Upper lobe of right lung (tissue), 1 donor: ENCODE measurements around the gene SEL1L3. TPM values are rescaled to one million over a fixed set of nuclear protein-coding genes. Genes with fewer than 3 reads are reported as not detected.

Experiments
- ATAC-seq: fragments of 200-7000 bp; cut with Tn5 transposase; one replicate; pipeline ENCODE4 v1.9.1; 2020; ENCODE audit warnings: mild to moderate bottlenecking, moderate library complexity
- DNase-seq: peaks from one replicate; pipeline ENCODE4 v3.0.0-alpha.2; 2020
- H3K27ac ChIP-seq: fragments of 200-600 bp; one replicate; pipeline ENCODE4 v1.8.0; 2022
- H3K27me3 ChIP-seq: fragments of 200-600 bp; one replicate; pipeline ENCODE4 v1.8.0; 2022; ENCODE audit warnings: mild to moderate bottlenecking
- H3K36me3 ChIP-seq: fragments of 200-600 bp; one replicate; pipeline ENCODE4 v1.8.0; 2022
- H3K4me1 ChIP-seq: fragments of 200-600 bp; one replicate; pipeline ENCODE4 v1.8.0; 2022
- H3K4me3 ChIP-seq: fragments of 200-600 bp; one replicate; pipeline ENCODE4 v1.8.0; 2022; ENCODE audit warnings: mild to moderate bottlenecking
- H3K9me3 ChIP-seq: fragments of 200-600 bp; one replicate; pipeline ENCODE4 v1.8.0; 2022
- intact Hi-C: fragments of 100-400 bp; cut with DNase I; formaldehyde crosslinking; loops from one replicate; pipeline ENCODE4 v1.11.0; 2022
- total RNA-seq: library from RNA; stranded (reverse); fragmentation: NEBNext Ultra II Directional; extraction: Animal tissue kit (Norgen Biotek cat#: 25700); gene quantifications from one replicate; pipeline ENCODE4 v1.2.1, GENCODE V29; 2021
- TF ChIP-seq, protein P1 (sequence below): fragments of 200-600 bp; IDR thresholded peaks from one replicate; pipeline ENCODE4 v1.8.0; 2022; ENCODE audit warnings: antibody characterized with exemption
- donor health status: DM: no; HTN: yes; CAD: no; lungs with severe emphysema.

Gene SEL1L3
- total RNA-seq, 1 donor from 2014 or later, result 69.2 TPM

- Histone ChIP-seq H3K9me3 (no peaks in the 10 kb centered on the region), H3K4me3 (no peak overlapping the region), H3K27ac (no peak overlapping the region), H3K27me3 (no peaks in the 10 kb centered on the region), H3K4me1 (peaks cover 13% of the 10 kb centered on the region), H3K36me3 (peaks cover 45% of the 10 kb centered on the region)
- ATAC-seq, result no peak
- TF ChIP-seq, protein P1, sequence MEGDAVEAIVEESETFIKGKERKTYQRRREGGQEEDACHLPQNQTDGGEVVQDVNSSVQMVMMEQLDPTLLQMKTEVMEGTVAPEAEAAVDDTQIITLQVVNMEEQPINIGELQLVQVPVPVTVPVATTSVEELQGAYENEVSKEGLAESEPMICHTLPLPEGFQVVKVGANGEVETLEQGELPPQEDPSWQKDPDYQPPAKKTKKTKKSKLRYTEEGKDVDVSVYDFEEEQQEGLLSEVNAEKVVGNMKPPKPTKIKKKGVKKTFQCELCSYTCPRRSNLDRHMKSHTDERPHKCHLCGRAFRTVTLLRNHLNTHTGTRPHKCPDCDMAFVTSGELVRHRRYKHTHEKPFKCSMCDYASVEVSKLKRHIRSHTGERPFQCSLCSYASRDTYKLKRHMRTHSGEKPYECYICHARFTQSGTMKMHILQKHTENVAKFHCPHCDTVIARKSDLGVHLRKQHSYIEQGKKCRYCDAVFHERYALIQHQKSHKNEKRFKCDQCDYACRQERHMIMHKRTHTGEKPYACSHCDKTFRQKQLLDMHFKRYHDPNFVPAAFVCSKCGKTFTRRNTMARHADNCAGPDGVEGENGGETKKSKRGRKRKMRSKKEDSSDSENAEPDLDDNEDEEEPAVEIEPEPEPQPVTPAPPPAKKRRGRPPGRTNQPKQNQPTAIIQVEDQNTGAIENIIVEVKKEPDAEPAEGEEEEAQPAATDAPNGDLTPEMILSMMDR, result no peak
- no peak for DNase-seq
- intact Hi-C loops, result no loop called here
These were observed 47.2 kb downstream of the SEL1L3 start for GRCh38 chr4:25815586-25815985.

DNA sequence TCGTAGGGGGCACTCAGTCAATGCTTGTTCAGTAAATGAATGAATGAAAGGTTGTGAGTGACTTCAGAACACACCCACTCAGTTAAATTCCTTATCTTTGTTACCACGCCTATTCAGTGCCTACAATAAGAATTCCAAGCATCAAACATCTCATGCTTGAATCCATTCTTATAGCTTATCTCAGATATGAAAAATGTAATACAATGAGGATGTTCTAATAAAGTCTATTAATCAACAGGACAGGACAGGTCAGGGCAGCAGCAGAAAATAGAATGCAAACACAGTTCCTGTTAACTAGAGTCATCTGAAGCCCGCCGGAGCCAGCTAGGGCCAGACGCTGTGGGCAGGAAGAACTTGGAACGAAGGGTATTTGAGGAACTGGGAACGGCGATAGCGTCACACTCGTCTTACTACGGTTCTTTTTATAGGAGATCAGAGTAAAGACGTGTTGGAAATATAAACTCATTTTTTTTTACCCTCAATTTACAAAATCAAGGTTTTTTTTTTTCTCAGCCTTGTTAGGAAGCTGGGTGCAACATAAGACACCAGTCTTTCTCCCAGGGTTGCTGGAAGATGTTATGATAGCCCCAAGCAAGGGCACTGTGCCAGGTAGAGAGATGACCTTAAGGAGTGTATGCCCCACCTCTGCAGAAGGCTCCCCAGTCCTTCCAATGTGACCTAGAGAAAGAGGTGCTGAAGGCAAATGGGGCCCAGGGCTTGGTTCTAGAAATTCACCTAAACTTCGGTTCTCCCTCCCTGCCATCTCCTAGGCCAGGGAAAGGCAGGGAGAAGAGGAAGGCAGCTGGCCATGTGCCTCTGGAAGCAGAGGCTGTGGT, 48.3 kb downstream of the SEL1L3 start:
- ATAC-seq, result peak; percentile 77
- no peak overlapping the region for H3K4me3 ChIP-seq
- no peaks in the 10 kb centered on the region for H3K9me3 ChIP-seq
- intact Hi-C loops, result no loop called here
- DNase-seq, result peak; percentile 74
- peak overlapping the region; percentile 32 for H3K27ac ChIP-seq
- TF ChIP-seq, protein P1, result no peak
- no peaks in the 10 kb centered on the region for H3K27me3 ChIP-seq
- peaks cover 13% of the 10 kb centered on the region for H3K4me1 ChIP-seq
- H3K36me3 ChIP-seq, result peaks cover 34% of the 10 kb centered on the region

- no peak overlapping the region for H3K4me3 ChIP-seq
- H3K27me3 ChIP-seq, result no peaks in the 10 kb centered on the region
- H3K27ac ChIP-seq, result peak overlapping the region; percentile 32
- ATAC-seq (peak; percentile 78), DNase-seq (no peak)
- peaks cover 25% of the 10 kb centered on the region for H3K36me3 ChIP-seq
- no peaks in the 10 kb centered on the region for H3K9me3 ChIP-seq
- TF ChIP-seq, protein P1, result no peak
- peaks cover 13% of the 10 kb centered on the region for H3K4me1 ChIP-seq
- intact Hi-C loops, result no loop called here
These were observed 49.2 kb downstream of the SEL1L3 start for GRCh38 chr4:25813448-25814106.

DNA sequence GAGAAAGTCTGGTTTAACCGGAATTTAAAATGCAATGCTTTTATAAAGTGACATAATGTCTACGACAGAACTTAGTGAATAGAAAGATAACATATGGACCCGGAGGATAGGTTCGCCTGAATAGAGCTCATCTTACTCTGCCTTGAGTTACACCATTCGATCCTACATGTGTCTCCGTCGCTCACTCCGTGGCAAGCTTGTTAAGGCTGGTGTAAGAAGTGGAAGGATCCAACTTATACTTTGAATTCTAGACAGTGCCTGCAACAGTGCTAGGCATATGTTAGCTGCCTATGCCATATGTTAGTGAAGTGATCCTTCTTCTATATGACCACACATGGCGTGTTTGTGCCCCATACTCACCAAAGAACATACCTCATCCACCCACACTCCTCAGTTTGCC, 50.9 kb downstream of the SEL1L3 start:
- Histone ChIP-seq H3K36me3 (peaks cover 17% of the 10 kb centered on the region), H3K9me3 (no peaks in the 10 kb centered on the region), H3K27ac (no peak overlapping the region), H3K4me3 (no peak overlapping the region), H3K4me1 (peaks cover 13% of the 10 kb centered on the region), H3K27me3 (no peaks in the 10 kb centered on the region)
- TF ChIP-seq, protein P1, result no peak
- DNase-seq, result no peak
- intact Hi-C loops, result no loop called here
- no peak for ATAC-seq

- Histone ChIP-seq H3K27me3 (no peaks in the 10 kb centered on the region), H3K27ac (no peak overlapping the region), H3K4me1 (peaks cover 13% of the 10 kb centered on the region), H3K4me3 (no peak overlapping the region), H3K9me3 (no peaks in the 10 kb centered on the region), H3K36me3 (peaks cover 17% of the 10 kb centered on the region)
- TF ChIP-seq, protein P1, result no peak
- DNase-seq (no peak), ATAC-seq (no peak)
- intact Hi-C loops, result no loop called here
These were observed 51.5 kb downstream of the SEL1L3 start for GRCh38 chr4:25811374-25811690.
